H1 (cell line): ENCODE measurements around the gene TLE3. TPM values are rescaled to one million over a fixed set of nuclear protein-coding genes. Genes with fewer than 3 reads are reported as not detected.

Experiments used
- CHD7 ChIP-seq: fragments of 300-600 bp; sonication (generic); IDR thresholded peaks from 2 replicates; pipeline ENCODE4 v1.7.1; 2012; ENCODE audit warnings: low read length, moderate library complexity, mild to moderate bottlenecking, inconsistent platforms; ENCODE audit not compliant: insufficient replicate concordance
- NRF1 ChIP-seq: IDR thresholded peaks from 2 replicates; pipeline ENCODE4 v1.6.1; 2011; ENCODE audit warnings: mild to moderate bottlenecking, low read depth, low read length, improper control_type of control experiment
- POU5F1 ChIP-seq: IDR thresholded peaks from 2 replicates; pipeline ENCODE4 v1.6.1; 2011; ENCODE audit warnings: low read depth, mild to moderate bottlenecking, low read length, moderate library complexity
- SAP30 ChIP-seq: fragments of 300-600 bp; sonication (generic); IDR thresholded peaks from 2 replicates; pipeline ENCODE4 v1.7.1; 2012; ENCODE audit warnings: low read length, moderate library complexity, mild to moderate bottlenecking, inconsistent platforms; ENCODE audit not compliant: insufficient read depth, insufficient replicate concordance
- SIN3A ChIP-seq, 2 experiments: IDR thresholded peaks in 1 of 2; conservative IDR thresholded peaks in 1 of 2; 2 replicates each; pipeline ENCODE4 v1.6.1; 2011 to 2012; ENCODE audit warnings: low read length in 2 of 2, improper control_type of control experiment in 1 of 2, low read depth in 1 of 2, mild to moderate bottlenecking in 1 of 2
- SP1 ChIP-seq: IDR thresholded peaks from 2 replicates; pipeline ENCODE4 v1.6.1; 2011; ENCODE audit warnings: low read depth, low read length
- TAF7 ChIP-seq: optimal IDR thresholded peaks from 2 replicates; pipeline ENCODE3; 2011; ENCODE audit warnings: low read depth, mild to moderate bottlenecking, inconsistent platforms, low read length, moderate library complexity, borderline replicate concordance
- TCF12 ChIP-seq: IDR thresholded peaks from 2 replicates; pipeline ENCODE4 v1.6.1; 2011; ENCODE audit warnings: low read depth, mild to moderate bottlenecking, low read length
- YY1 ChIP-seq: IDR thresholded peaks from 2 replicates; pipeline ENCODE4 v1.6.1; 2011; ENCODE audit warnings: low read depth, mild to moderate bottlenecking, low read length
- ZNF274 ChIP-seq: IDR thresholded peaks from 2 replicates; pipeline ENCODE4 v1.7.0; 2012; ENCODE audit warnings: low read length, borderline replicate concordance; ENCODE audit errors: extremely low read depth
- polyA plus RNA-seq, 7 experiments: library from polyadenylated mRNA; depleted of rRNA in 3 of 7; stranded (reverse) in 5 of 7; unstranded in 2 of 7; fragments of >200 nt in 5 of 7; fragments of 200-250 nt in 2 of 7; gene quantifications; 1 replicate in 5 of 7; 2 replicates in 1 of 7; 4 replicates in 1 of 7; pipeline versions ENCODE4 v1.2.1 to v1.2.3, GENCODE V29; 2011 to 2013; ENCODE audit warnings: missing spikeins in 2 of 7, mixed read lengths in 2 of 7
- total RNA-seq: library from RNA; stranded (reverse); fragmentation: NEBNext Ultra II Directional; extraction: Animal tissue kit (Norgen Biotek cat#: 25700); gene quantifications from 2 replicates; pipeline ENCODE4 v1.2.1, GENCODE V29; 2021

TLE3 gene
- total and polyA plus RNA-seq, 2 of the 8 experiments (the other 6 are each of a cell fraction or from before 2014, with no cell fraction given): 25.1 to 61.2 TPM

DNA sequence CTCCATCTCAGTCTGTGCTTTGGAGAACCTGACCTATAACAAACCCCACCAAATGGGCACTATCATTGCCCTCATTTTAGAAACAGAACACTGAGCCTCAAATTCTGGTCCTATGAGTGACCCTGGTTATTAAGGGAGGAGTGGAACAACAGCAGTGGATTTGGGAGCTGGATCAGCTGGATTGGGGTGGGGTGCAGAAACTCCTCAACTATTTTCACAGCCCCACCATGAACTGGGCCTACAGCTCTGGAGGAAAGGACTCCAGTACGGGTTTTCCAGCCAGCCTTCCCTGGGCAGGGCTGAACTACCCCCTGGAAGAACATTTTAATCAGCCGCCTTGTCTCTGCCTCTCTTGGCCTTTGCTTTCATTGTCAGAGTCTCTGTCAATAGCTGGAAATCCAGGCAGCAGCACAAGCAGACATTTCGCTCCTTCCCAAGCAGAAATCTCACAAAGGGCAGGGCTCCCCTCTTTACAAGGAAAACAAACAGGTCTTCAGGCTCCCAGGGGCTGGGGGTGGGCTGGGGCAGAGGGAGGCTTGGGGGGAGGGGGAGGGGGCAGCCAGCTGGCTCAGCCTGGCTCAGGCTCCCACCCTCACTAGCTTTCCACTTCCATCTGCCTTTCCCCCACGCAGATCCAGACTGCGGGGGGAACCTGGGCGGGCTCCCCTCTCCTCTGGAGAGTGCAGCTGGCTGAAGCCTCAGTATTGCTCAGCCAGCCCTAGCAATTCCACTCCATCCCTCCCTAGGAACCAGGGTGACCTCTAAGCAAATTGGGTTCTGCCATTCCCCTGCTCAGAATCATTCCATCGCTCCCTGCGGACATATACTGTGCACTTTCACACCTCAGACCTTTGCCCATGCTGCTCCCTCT, 13.7 kb upstream of the TLE3 start (continued):
- no peak for TF ChIP-seq CHD7
- TF ChIP-seq ZNF274: no peak
- TF ChIP-seq SIN3A (conservative IDR thresholded peaks at IDR 0.05 in 1 of 2, IDR thresholded peaks at IDR 0.05 in 1 of 2; ENCODE audit: low read depth in 1 of 2, low read length in 2 of 2): 0 out of 4 replicates have a peak, but pooled peaks of 1 of the 2 experiments have one; percentile 49
- TF ChIP-seq POU5F1: no peak
- no peak for TF ChIP-seq SAP30
- TF ChIP-seq NRF1: no peak
- peak; percentile 99 for TF ChIP-seq SP1
- no peak for TF ChIP-seq TAF7
- peak; percentile 70 for TF ChIP-seq YY1
- no peak for TF ChIP-seq TCF12
